ENCODE data around the gene ATP6V1G2.

The ATP6V1G2 gene

GRCh38 chr6:31495580-31495979 is 50.8 kb downstream of the ATP6V1G2 start (continued):
- TF ChIP-seq REST (tag by site-specific recombination; IDR thresholded peaks at IDR 0.05) (no peak), ZNF146 (tag by site-specific recombination; IDR thresholded peaks at IDR 0.05) (no peak), ZNF148 (tag by site-specific recombination; IDR thresholded peaks at IDR 0.05; ENCODE audit: borderline replicate concordance) (no peak), ZNF660 (tag by site-specific recombination; IDR thresholded peaks at IDR 0.05) (no peak), ZBTB1 (tag by site-specific recombination; IDR thresholded peaks at IDR 0.05) (no peak), BCL11A (tag by site-specific recombination; IDR thresholded peaks at IDR 0.05; ENCODE audit: low read depth) (no peak), ZNF416 (tag by site-specific recombination; IDR thresholded peaks at IDR 0.05) (no peak), ZBTB44 (tag by site-specific recombination; IDR thresholded peaks at IDR 0.05) (0 out of 2 replicates have a peak, but pooled peaks have one; percentile 30), ZSCAN30 (tag by site-specific recombination; IDR thresholded peaks at IDR 0.05) (no peak)

Measured in HEK293 (cell line).